Trophoblast cell (in vitro differentiated cells and primary cell): Measurements from ENCODE around the gene ANKS4B.
A peak's percentile ranks its signal among the peaks of the same experiment; 100 is the strongest.

Experiments
- DNase-seq, 2 donors: peaks; one replicate each; pipeline ENCODE4 v3.0.0-alpha.2; 2016
- H2AFZ ChIP-seq: 2 replicates; pipeline ENCODE4 v1.6.1; 2013; ENCODE audit warnings: low read length, moderate library complexity, mild to moderate bottlenecking; ENCODE audit not compliant: insufficient read depth, poor library complexity
- H2AK5ac ChIP-seq: 2 replicates; pipeline ENCODE4 v1.6.1; 2013; ENCODE audit warnings: mild to moderate bottlenecking, low read length
- H2BK120ac ChIP-seq: 2 replicates; pipeline ENCODE4 v1.6.1; 2013; ENCODE audit warnings: low read length, mild to moderate bottlenecking, moderate library complexity; ENCODE audit not compliant: insufficient read depth, poor library complexity
- H2BK12ac ChIP-seq: 2 replicates; pipeline ENCODE4 v1.6.1; 2013; ENCODE audit warnings: mild to moderate bottlenecking, low read length, moderate library complexity
- H2BK5ac ChIP-seq: 2 replicates; pipeline ENCODE4 v1.6.1; 2013; ENCODE audit warnings: low read length, low read depth, moderate library complexity, mild to moderate bottlenecking; ENCODE audit not compliant: poor library complexity
- H3K14ac ChIP-seq: 2 replicates; pipeline ENCODE4 v1.6.1; 2013; ENCODE audit warnings: mild to moderate bottlenecking, low read length
- H3K18ac ChIP-seq: 2 replicates; pipeline ENCODE4 v1.6.1; 2013; ENCODE audit warnings: mild to moderate bottlenecking, low read length
- H3K23ac ChIP-seq: 2 replicates; pipeline ENCODE4 v1.6.1; 2013; ENCODE audit warnings: low read length
- H3K27ac ChIP-seq: 2 replicates; pipeline ENCODE4 v1.5.1; 2013; ENCODE audit warnings: low read depth, mild to moderate bottlenecking, inconsistent platforms, low read length, moderate library complexity
- H3K27me3 ChIP-seq: 2 replicates; pipeline ENCODE4 v1.6.1; 2013; ENCODE audit warnings: inconsistent platforms, mild to moderate bottlenecking, low read length, moderate library complexity; ENCODE audit not compliant: insufficient read depth
- H3K36me3 ChIP-seq, 2 experiments: 1 replicate in 1 of 2; 2 replicates in 1 of 2; pipeline ENCODE4 v1.6.1; 2013; ENCODE audit warnings: low read length in 2 of 2, mild to moderate bottlenecking in 2 of 2, moderate library complexity in 1 of 2; ENCODE audit not compliant: insufficient read depth in 2 of 2, control insufficient read depth in 1 of 2
- H3K4ac ChIP-seq: 2 replicates; pipeline ENCODE4 v1.6.1; 2013; ENCODE audit warnings: low read depth, mild to moderate bottlenecking, low read length, moderate library complexity
- H3K4me1 ChIP-seq, 2 experiments: 1 replicate in 1 of 2; 2 replicates in 1 of 2; pipeline ENCODE4 v1.6.1; 2013; ENCODE audit warnings: low read length in 2 of 2, mild to moderate bottlenecking in 2 of 2, moderate library complexity in 1 of 2; ENCODE audit not compliant: insufficient read depth in 2 of 2, control insufficient read depth in 1 of 2
- H3K4me2 ChIP-seq: 2 replicates; pipeline ENCODE4 v1.6.1; 2013; ENCODE audit warnings: inconsistent platforms, mild to moderate bottlenecking, low read length, moderate library complexity
- H3K4me3 ChIP-seq: 2 replicates; pipeline ENCODE4 v1.5.1; 2013; ENCODE audit warnings: mild to moderate bottlenecking, low read depth, low read length, inconsistent platforms
- H3K79me1 ChIP-seq: one replicate; pipeline ENCODE4 v1.6.1; 2013; ENCODE audit warnings: low read length
- H3K79me2 ChIP-seq: 2 replicates; pipeline ENCODE4 v1.6.1; 2013; ENCODE audit warnings: low read length, mild to moderate bottlenecking; ENCODE audit not compliant: control insufficient read depth, insufficient read depth, poor library complexity
- H3K9ac ChIP-seq: 2 replicates; pipeline ENCODE4 v1.6.1; 2013; ENCODE audit warnings: mild to moderate bottlenecking, low read length
- H3K9me3 ChIP-seq: 2 replicates; pipeline ENCODE4 v1.6.1; 2013; ENCODE audit warnings: low read depth, mild to moderate bottlenecking, control low read depth, inconsistent platforms, low read length; ENCODE audit not compliant: insufficient read depth
- H4K12ac ChIP-seq: 2 replicates; pipeline ENCODE4 v1.6.1; 2013; ENCODE audit warnings: low read depth, mild to moderate bottlenecking, low read length, moderate library complexity
- H4K8ac ChIP-seq: 2 replicates; pipeline ENCODE4 v1.6.1; 2013; ENCODE audit warnings: low read depth, mild to moderate bottlenecking, low read length, moderate library complexity
- H4K91ac ChIP-seq: one replicate; pipeline ENCODE4 v1.6.1; 2013; ENCODE audit warnings: low read depth, mild to moderate bottlenecking, low read length, moderate library complexity
- WGBS: extraction: QIAGEN DNeasy Blood & Tissue Kit; methylation state at CpG from one replicate; pipeline ENCODE4 v1.1.7; 2013; ENCODE audit warnings: missing lambda C conversion rate; ENCODE audit not compliant: insufficient read length, insufficient coverage; ENCODE audit errors: extremely low coverage; 5-methylcytosine and 5-hydroxymethylcytosine counted together

ANKS4B gene

DNA sequence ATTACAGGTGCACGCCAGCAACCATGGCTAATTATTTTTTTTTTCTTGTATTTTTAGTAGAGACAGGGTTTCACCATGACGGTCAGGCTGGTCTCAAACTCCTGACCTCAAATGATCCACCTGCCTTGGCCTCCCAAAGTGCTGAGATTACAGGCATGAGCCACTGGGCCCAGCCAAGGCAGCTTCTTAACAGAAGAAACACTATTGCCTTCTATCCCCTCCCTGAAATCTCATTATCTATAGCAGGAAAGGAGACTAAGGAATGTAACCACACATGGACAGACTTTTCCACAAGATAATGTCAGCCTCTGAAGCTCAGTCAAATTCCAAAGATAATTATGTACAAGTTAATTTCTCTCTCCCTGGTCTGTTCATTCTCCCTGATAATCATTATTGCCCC lies 16.4 kb upstream of the ANKS4B start:
- Histone ChIP-seq H2BK120ac (no peak overlapping the region), H3K4me1 (peaks cover 0 to 3% of the 10 kb centered on the region in 2 experiments), H3K23ac (no peak overlapping the region), H3K27ac (no peak overlapping the region), H3K4me2 (no peak overlapping the region), H3K9me3 (no peaks in the 10 kb centered on the region), H3K27me3 (no peaks in the 10 kb centered on the region), H2BK5ac (no peak overlapping the region), H3K4me3 (no peak overlapping the region), H3K9ac (no peak overlapping the region), H4K12ac (no peak overlapping the region), H3K4ac (no peak overlapping the region), H4K8ac (no peak overlapping the region), H3K14ac (no peak overlapping the region), H3K36me3 (no peaks in the 10 kb centered on the region), H2AFZ (no peak overlapping the region), H2BK12ac (no peak overlapping the region), H4K91ac (no peak overlapping the region), H3K79me2 (no peaks in the 10 kb centered on the region), H3K18ac (no peak overlapping the region), H2AK5ac (no peak overlapping the region), H3K79me1 (no peaks in the 10 kb centered on the region)
- no peak for DNase-seq
- WGBS: no CpG with 5 or more reads among the region's 2 CpGs

DNA sequence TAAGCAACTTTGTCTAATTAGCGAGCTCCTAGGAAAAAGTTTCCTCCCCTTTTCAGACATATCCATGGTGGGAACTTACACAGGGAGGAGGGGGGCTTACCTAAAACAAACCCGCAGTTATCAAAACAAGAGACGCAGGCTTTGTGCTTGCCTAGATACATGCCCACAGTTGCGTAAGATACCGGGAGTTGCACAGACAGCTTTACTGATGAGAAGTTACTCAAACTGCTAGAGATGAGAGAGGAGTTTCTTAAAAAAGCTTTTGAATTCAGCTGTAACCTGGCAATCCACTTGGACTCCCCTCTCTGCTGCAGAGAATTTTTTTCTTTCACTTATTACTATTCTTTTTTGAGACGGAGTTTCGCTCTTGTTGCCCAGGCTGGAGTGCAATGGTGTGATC lies 15.3 kb upstream of the ANKS4B start:
- H3K23ac ChIP-seq: no peak overlapping the region
- H3K27ac ChIP-seq: no peak overlapping the region
- no peak overlapping the region for H3K4ac ChIP-seq
- H3K14ac ChIP-seq: no peak overlapping the region
- DNase-seq: no peak
- no peak overlapping the region for H2BK5ac ChIP-seq
- no peak overlapping the region for H2BK120ac ChIP-seq
- H3K27me3 ChIP-seq: no peaks in the 10 kb centered on the region
- H3K79me2 ChIP-seq: no peaks in the 10 kb centered on the region
- no CpG with 5 or more reads among the region's 7 CpGs for WGBS
- no peak overlapping the region for H3K4me2 ChIP-seq
- H3K4me3 ChIP-seq: no peak overlapping the region
- H4K8ac ChIP-seq: no peak overlapping the region
- H2BK12ac ChIP-seq: no peak overlapping the region
- H3K79me1 ChIP-seq: no peaks in the 10 kb centered on the region
- H3K36me3 ChIP-seq: no peaks in the 10 kb centered on the region
- H3K18ac ChIP-seq: no peak overlapping the region
- peaks cover 0 to 3% of the 10 kb centered on the region in 2 experiments for H3K4me1 ChIP-seq
- no peak overlapping the region for H4K12ac ChIP-seq
- H3K9ac ChIP-seq: no peak overlapping the region
- no peak overlapping the region for H2AK5ac ChIP-seq
- no peak overlapping the region for H4K91ac ChIP-seq
- no peaks in the 10 kb centered on the region for H3K9me3 ChIP-seq
- no peak overlapping the region for H2AFZ ChIP-seq

DNA sequence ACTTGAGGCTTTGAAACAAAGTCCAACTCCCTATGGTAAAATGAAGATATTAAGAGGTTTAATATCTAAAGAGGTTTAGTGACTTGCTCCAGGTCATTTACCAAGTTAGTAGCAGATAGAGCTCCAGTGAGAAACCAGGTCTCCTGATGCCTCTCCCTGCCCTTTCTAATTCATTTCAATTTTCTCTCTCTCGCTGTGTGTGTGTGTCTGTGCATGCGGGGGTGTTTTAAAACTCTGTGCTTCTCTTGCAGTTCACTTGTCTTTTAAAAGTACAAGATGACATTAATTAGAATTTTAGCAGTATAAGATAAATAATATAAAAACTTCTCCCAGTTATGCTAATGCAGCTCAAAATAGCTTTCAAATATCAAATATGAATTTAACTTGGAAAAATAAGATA lies 13.9 kb upstream of the ANKS4B start:
- no peak overlapping the region for H4K8ac ChIP-seq
- no CpG with 5 or more reads among the region's 2 CpGs for WGBS
- H3K79me2 ChIP-seq: no peaks in the 10 kb centered on the region
- no peaks in the 10 kb centered on the region for H3K27me3 ChIP-seq
- no peak overlapping the region for H2BK120ac ChIP-seq
- H2BK12ac ChIP-seq: no peak overlapping the region
- H3K14ac ChIP-seq: no peak overlapping the region
- H3K79me1 ChIP-seq: no peaks in the 10 kb centered on the region
- H3K23ac ChIP-seq: no peak overlapping the region
- no peak overlapping the region for H3K4me3 ChIP-seq
- H3K27ac ChIP-seq: no peak overlapping the region
- H3K4ac ChIP-seq: no peak overlapping the region
- no peak overlapping the region for H3K9ac ChIP-seq
- H3K9me3 ChIP-seq: no peaks in the 10 kb centered on the region
- H3K4me1 ChIP-seq: peaks cover 0 to 3% of the 10 kb centered on the region in 2 experiments
- H2BK5ac ChIP-seq: no peak overlapping the region
- no peaks in the 10 kb centered on the region for H3K36me3 ChIP-seq
- H2AFZ ChIP-seq: no peak overlapping the region
- H3K18ac ChIP-seq: no peak overlapping the region
- H2AK5ac ChIP-seq: no peak overlapping the region
- H3K4me2 ChIP-seq: no peak overlapping the region
- no peak overlapping the region for H4K12ac ChIP-seq
- H4K91ac ChIP-seq: no peak overlapping the region
- no peak for DNase-seq

DNA sequence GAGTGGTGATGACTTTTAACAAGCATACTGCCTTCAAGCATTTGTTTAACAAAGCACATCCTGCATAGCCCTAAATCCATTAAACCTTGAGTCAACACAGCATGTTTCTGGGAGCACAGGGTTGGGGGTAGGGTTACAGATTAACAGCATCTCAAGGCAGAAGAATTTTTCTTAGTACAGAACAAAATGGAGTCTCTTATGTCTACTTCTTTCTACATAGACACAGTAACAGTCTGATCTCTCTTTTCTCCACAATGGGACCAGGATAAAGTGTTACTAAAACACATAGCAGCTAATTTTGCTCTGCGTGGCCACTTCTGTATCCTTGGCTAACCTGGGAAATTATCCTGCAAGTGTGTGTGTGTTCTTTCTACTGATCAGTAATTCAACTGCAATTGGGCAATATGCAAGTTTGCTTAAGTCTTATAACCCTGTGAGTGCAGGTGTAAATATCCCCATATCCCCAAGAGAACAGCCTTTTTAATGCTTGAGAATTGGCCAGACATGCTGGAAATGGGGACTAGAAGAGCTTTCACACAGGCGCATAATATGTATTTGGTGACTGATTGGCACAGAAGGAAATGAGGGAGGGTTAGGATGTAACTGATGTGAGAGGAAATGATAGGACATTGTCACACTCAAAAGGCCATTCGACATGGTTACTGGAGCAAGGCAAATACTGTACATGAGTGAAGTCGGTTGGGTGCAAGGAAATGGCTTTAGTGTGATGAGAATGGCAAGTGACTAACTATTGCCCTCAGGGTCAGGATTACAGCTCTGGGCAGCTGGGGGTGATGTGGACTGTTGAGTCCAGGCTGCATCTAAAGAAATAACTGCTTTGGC lies 10.8 kb upstream of the ANKS4B start:
- no peak overlapping the region for H4K8ac ChIP-seq
- no peaks in the 10 kb centered on the region for H3K79me2 ChIP-seq
- no peaks in the 10 kb centered on the region for H3K79me1 ChIP-seq
- no peak overlapping the region for H3K9ac ChIP-seq
- no peak overlapping the region for H2AK5ac ChIP-seq
- H3K23ac ChIP-seq: no peak overlapping the region
- H2BK5ac ChIP-seq: no peak overlapping the region
- H3K9me3 ChIP-seq: no peaks in the 10 kb centered on the region
- H3K27ac ChIP-seq: no peak overlapping the region
- H2BK12ac ChIP-seq: no peak overlapping the region
- H3K36me3 ChIP-seq: no peaks in the 10 kb centered on the region
- H4K12ac ChIP-seq: no peak overlapping the region
- H3K18ac ChIP-seq: no peak overlapping the region
- no peak overlapping the region for H3K4ac ChIP-seq
- H2BK120ac ChIP-seq: no peak overlapping the region
- WGBS: no CpG with 5 or more reads among the region's 4 CpGs
- H3K4me2 ChIP-seq: no peak overlapping the region
- peaks cover 0 to 3% of the 10 kb centered on the region in 2 experiments for H3K4me1 ChIP-seq
- H2AFZ ChIP-seq: no peak overlapping the region
- H4K91ac ChIP-seq: no peak overlapping the region
- H3K4me3 ChIP-seq: no peak overlapping the region
- no peaks in the 10 kb centered on the region for H3K27me3 ChIP-seq
- no peak overlapping the region for H3K14ac ChIP-seq
- peak; percentile 30 to 45 for DNase-seq
